Measurements from ENCODE around the gene KCNK1.

The KCNK1 gene

GRCh38 chr1:233603478-233603877 lies 10.4 kb upstream of the KCNK1 start:
- ChIA-PET CTCF (no interaction called here), POLR2A (no interaction called here)
- no peak for DNase-seq (ENCODE audit: extremely low spot score)
- TF ChIP-seq, protein P1, sequence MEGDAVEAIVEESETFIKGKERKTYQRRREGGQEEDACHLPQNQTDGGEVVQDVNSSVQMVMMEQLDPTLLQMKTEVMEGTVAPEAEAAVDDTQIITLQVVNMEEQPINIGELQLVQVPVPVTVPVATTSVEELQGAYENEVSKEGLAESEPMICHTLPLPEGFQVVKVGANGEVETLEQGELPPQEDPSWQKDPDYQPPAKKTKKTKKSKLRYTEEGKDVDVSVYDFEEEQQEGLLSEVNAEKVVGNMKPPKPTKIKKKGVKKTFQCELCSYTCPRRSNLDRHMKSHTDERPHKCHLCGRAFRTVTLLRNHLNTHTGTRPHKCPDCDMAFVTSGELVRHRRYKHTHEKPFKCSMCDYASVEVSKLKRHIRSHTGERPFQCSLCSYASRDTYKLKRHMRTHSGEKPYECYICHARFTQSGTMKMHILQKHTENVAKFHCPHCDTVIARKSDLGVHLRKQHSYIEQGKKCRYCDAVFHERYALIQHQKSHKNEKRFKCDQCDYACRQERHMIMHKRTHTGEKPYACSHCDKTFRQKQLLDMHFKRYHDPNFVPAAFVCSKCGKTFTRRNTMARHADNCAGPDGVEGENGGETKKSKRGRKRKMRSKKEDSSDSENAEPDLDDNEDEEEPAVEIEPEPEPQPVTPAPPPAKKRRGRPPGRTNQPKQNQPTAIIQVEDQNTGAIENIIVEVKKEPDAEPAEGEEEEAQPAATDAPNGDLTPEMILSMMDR (IDR thresholded peaks at IDR 0.05; ENCODE audit: control extremely low read depth, extremely low read depth, low read depth, missing control alignments) = no peak

- ChIA-PET POLR2A (no interaction called here), CTCF (interaction anchor here (2.1 kb wide), 1 partner anchor 164 kb away, joined by 4 read pairs; no protein-coding TSS in a partner anchor)
- TF ChIP-seq, protein P1 (IDR thresholded peaks at IDR 0.05; ENCODE audit: control extremely low read depth, extremely low read depth, low read depth, missing control alignments) = no peak
- DNase-seq (ENCODE audit: extremely low spot score) = no peak
Observed at GRCh38 chr1:233605205-233605604, 8.7 kb upstream of the KCNK1 start.

DNA sequence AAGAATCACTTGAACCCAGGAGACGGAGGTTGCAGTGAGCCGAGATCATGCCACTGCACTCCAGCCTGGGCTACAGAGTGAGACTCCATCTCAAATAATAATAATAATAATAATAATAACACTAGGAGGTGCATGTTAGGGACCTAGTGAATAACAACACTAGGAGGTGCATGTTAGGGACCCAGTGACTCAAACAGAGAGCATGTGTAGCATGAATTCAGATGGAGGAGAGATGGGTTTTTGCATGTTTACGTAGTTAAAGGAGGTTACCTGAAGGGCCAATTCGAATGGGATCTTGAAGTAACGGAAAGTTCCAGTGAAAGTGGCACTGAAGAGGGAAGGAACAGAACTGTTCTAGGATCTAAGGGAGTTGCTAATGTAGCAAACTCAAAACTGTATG lies 7.1 kb upstream of the KCNK1 start:
- ChIA-PET POLR2A (no interaction called here), CTCF (interaction anchor here (2.1 kb wide), 1 partner anchor 165 kb away, joined by 4 read pairs; no protein-coding TSS in a partner anchor)
- DNase-seq (ENCODE audit: extremely low spot score) = no peak
- TF ChIP-seq, protein P1 (IDR thresholded peaks at IDR 0.05; ENCODE audit: control extremely low read depth, extremely low read depth, low read depth, missing control alignments) = no peak

DNA sequence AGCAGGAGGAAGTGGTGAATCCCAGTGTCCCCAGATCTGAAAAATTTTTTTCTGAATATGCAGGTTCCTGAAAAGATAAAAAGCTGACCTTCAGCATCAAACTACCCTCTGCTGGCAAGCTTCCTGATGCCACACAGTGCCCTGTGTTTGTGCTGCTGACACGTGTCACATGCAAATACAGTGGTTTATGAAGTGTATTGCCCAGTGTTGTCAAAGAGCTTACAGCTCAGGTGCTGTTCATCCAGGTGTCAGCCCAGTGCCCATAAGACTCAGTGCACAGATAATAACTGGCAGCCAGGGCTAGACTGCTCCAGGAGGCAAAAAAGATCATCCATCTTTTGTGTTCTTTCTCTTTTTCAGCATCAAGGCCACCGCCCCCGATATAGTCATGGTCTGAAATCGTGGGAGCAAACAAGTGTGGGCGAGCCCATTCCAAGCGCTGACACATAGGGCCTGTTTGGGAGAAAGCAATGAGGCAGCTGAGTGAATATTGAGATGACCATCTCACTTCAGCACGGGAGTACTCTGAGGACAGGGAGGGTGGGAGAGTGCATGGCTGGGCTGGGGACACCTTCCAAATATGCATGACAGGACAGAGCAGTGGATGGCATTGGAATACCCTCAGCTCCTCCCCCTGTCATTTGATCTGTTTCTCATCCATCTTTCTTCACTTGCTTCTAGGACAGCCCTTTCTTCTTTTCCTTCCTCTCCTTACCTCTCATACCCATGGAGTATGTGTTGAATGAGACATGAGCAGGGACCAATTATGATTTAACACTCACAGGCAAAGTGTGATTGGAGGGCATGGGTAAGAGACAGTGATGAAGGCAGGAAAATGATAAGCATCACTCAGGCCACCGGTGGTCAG lies 6.4 kb upstream of the KCNK1 start:
- POLR2A ChIA-PET = no interaction called here
- TF ChIP-seq, protein P1 (IDR thresholded peaks at IDR 0.05; ENCODE audit: control extremely low read depth, extremely low read depth, low read depth, missing control alignments) = no peak
- no peak for DNase-seq (ENCODE audit: extremely low spot score)
- CTCF ChIA-PET = interaction anchor here (1.3 kb wide), 1 partner anchor 90 kb away, joined by 3 read pairs; no protein-coding TSS in a partner anchor

GRCh38 chr1:233608988-233609387 lies 4.9 kb upstream of the KCNK1 start:
- ChIA-PET CTCF (interaction anchor here (0.7 to 1.4 kb wide), 3 partner anchors 10 to 91 kb away, joined by 3 to 4 read pairs (median 3); no protein-coding TSS in a partner anchor), POLR2A (no interaction called here)
- no peak for DNase-seq (ENCODE audit: extremely low spot score)
- TF ChIP-seq, protein P1 (IDR thresholded peaks at IDR 0.05; ENCODE audit: control extremely low read depth, extremely low read depth, low read depth, missing control alignments) = no peak

- TF ChIP-seq, protein P1 (IDR thresholded peaks at IDR 0.05; ENCODE audit: control extremely low read depth, extremely low read depth, low read depth, missing control alignments) = no peak
- CTCF ChIA-PET = no interaction called here
- DNase-seq (ENCODE audit: extremely low spot score) = no peak
- POLR2A ChIA-PET = no interaction called here
Observed at GRCh38 chr1:233609926-233610325, 4.0 kb upstream of the KCNK1 start.
